Upper lobe of left lung (tissue), 4 donors: Measurements from ENCODE around the gene CR1.

Experiments
- CTCF ChIP-seq, 6 experiments: fragments of 450-650 bp in 4 of 6; fragments of 200-600 bp in 2 of 6; sonication (generic) in 2 of 6; IDR thresholded peaks; one replicate each; pipeline ENCODE4 v1.5.1; 2016 to 2019; ENCODE audit warnings: antibody characterized with exemption in 6 of 6
- EP300 ChIP-seq, 4 donors: sonication (generic); formaldehyde crosslinking; IDR thresholded peaks; one replicate each; pipeline ENCODE4 v1.5.1; 2017; ENCODE audit warnings: antibody characterized with exemption in 4 of 4, control low read depth in 2 of 4
- POLR2A ChIP-seq, 4 donors: fragments of 450-650 bp; IDR thresholded peaks; one replicate each; pipeline ENCODE4 v1.5.1; 2016 to 2017; ENCODE audit warnings: antibody characterized with exemption in 4 of 4, mild to moderate bottlenecking in 2 of 4

DNA sequence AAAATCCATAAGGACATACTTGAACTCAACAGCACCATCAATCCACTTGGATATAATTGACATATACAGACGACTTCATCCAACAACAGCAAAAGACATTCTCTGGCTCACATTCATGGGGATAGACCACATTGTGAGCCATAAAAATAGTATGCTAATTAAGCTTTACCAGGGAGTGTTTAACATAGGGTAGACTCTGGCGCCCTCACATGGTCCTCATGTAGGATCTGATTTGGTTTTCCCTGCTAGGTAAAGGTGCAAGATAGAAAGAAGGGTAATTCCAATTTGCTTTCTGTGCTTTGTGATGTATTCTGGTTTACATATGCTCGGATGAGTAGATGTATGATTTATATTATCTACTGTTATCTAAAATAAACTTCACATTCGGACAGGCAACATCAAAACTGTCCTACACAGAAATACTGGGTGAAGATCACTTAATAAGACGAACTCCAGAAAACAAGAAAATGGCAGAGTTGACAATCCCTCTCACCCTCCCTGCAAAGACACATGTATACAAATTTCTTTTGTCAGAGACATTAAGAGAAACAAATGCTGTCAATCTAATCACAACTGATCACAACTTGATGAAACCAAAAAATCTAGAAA lies 176.7 kb downstream of the CR1 start:
- TF ChIP-seq CTCF (IDR thresholded peaks at IDR 0.05) (peak in 5 of 6 experiments; percentile 9 to 36 (median 30)), EP300 (IDR thresholded peaks at IDR 0.05) (no peak), POLR2A (IDR thresholded peaks at IDR 0.05) (no peak)
